MG63 (cell line): ENCODE measurements around the gene RANBP1. TPM values are rescaled to one million over a fixed set of nuclear protein-coding genes. Genes with fewer than 3 reads are reported as not detected.

Source experiments
- DNase-seq: peaks from one replicate; pipeline ENCODE4 v3.0.0-alpha.2; 2020
- H3K27me3 ChIP-seq: fragments of 250-450 bp; sonication (Bioruptor Pico); 2 replicates; pipeline ENCODE4 v1.5.1; 2020; ENCODE audit warnings: mild to moderate bottlenecking, moderate library complexity
- H3K36me3 ChIP-seq: fragments of 250-450 bp; sonication (Bioruptor Pico); 2 replicates; pipeline ENCODE4 v1.5.1; 2020; ENCODE audit warnings: mild to moderate bottlenecking, moderate library complexity
- H3K4me3 ChIP-seq: fragments of 250-450 bp; sonication (Bioruptor Pico); 2 replicates; pipeline ENCODE4 v1.5.1; 2020; ENCODE audit warnings: mild to moderate bottlenecking, moderate library complexity
- H3K9me3 ChIP-seq: fragments of 250-450 bp; sonication (Bioruptor Pico); 2 replicates; pipeline ENCODE4 v1.5.1; 2020; ENCODE audit warnings: mild to moderate bottlenecking, moderate library complexity
- total RNA-seq: library from RNA; depleted of rRNA; stranded (reverse); fragments of >200 nt; shearing (Covaris generic); gene quantifications from 2 replicates; pipeline ENCODE4 v1.2.3, GENCODE V29; 2014; ENCODE audit warnings: low replicate concordance

Gene RANBP1
- total RNA-seq, 1 experiment from 2014 or later, result 841 TPM

DNA sequence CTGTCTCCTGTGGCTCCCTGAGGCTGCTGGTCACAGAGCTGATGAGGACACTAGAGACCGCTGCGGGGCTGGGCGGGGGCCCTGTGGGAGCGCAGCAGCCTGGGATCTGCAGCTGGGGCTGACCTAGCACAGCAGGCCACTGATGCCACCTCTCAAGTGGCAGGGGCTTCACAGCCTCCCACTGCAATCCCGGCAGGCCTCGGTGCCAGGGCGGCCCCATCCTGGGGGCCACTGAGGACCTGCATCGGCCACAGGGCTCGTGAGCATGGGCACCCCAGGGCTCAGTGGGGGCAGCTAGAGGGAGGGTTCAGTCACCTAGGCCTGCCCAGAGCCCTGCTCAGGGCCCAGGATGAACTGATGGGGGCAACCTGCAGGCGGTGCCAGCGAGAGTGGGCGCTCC is 49.5 kb downstream of the RANBP1 start:
- Histone ChIP-seq H3K4me3 (no peak overlapping the region), H3K36me3 (no peaks in the 10 kb centered on the region), H3K27me3 (no peaks in the 10 kb centered on the region), H3K9me3 (no peaks in the 10 kb centered on the region)
- DNase-seq, result no peak

DNA sequence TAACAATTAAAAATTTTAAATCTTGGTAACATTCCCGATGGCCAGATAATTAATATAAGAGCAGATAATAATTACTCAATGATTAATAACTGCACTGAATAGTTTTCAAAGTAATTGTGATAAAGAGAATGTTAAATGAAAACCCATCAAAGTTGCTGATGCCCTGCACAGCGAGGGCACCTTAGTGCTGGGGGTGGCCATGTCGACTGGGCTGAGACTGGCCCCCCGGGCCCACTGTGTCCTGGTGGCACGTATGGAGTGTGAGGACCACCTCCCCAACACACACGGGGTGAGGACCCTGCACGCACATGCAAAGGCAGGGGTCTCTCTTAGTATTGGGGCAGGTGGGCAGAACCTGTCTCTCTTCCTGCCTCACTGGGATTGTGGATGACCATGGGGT is 50.0 kb downstream of the RANBP1 start:
- Histone ChIP-seq H3K27me3 (no peaks in the 10 kb centered on the region), H3K4me3 (no peak overlapping the region), H3K9me3 (no peaks in the 10 kb centered on the region), H3K36me3 (no peaks in the 10 kb centered on the region)
- DNase-seq, result no peak

DNA sequence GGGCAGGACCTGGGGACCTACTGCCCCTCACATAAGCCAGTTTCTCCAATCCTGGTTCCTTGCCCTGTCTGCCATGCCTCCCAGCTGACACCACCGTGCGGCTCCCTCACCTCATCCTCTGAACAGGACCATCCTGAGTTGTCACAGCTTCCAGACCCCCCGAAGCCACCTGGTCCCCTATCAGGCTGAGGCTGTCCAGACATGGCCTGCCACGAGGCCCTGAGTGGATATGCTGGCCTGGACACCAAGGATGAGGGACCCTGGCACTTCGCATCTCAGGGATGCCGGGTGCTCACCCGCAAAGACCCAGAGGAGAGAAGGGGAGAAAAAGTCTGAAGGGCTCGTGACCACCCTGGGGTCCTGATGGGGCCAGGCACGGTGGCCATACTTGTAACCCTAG is 50.8 kb downstream of the RANBP1 start:
- Histone ChIP-seq H3K9me3 (no peaks in the 10 kb centered on the region), H3K27me3 (no peaks in the 10 kb centered on the region), H3K4me3 (no peak overlapping the region), H3K36me3 (no peaks in the 10 kb centered on the region)
- no peak for DNase-seq

DNA sequence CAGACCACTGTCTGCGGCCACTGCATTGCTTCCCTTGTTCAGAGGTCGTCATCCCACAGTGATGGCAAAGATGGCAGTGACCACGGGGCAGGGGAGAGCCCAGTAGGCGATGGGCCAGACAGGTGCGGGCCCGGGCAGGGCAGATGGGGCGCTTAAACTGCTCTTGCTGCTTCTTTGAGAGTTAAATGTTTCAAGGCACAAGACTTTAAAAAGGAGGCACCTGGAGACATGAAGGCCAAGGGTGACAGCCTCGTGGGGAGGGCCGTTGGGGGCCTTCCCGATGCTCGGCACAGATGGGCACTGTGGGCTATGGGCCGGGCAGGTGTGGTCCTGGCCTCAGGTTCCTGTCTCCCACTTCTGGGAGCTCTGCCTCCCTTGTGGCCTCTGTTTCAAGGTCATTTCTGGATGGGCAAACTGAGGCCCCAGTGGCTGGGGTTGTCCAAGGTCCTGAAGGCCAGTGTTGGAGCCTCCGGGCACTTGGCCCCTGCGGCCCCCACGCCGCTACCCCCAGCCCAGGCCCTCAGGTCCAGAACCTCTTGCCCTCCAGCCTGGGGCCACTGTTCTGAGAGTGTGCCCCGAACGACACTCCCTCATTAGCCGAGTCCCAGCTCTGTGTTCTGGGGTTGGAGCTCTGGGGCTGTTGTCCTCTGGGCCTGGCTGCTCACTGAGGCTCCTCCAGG is 51.9 kb downstream of the RANBP1 start:
- DNase-seq, result no peak

DNA sequence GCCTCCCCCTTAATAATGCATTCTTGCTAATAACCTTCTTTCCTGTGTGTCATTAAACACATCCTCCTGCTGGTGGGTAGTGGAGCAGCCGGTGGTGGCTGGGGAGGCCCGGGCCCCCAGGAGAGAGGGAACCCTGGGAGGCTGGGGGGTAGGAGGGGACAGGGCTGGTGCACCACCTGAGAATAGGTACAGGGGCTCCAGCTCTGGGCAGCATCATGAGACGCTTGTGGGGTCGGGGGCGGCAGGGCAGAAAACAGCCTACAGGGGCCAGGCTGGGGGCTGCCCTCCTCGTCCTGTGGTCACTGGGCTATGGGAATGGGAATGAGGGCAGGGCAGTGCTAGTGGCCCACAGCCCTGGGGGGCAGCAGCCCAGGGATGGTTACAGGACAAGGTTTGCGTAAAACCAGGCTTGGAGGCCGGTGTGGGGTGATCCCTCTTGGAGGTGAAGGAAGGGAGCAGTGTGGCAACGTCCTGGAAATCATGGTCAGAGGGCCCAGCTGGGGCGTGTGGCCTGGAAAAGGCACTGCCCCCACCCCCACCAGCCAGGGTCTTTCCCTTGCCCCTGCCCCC is 53.4 kb downstream of the RANBP1 start:
- no peaks in the 10 kb centered on the region for H3K27me3 ChIP-seq
- H3K4me3 ChIP-seq, result no peak overlapping the region
- no peaks in the 10 kb centered on the region for H3K36me3 ChIP-seq
- H3K9me3 ChIP-seq, result no peaks in the 10 kb centered on the region
- DNase-seq, result no peak

More for the DNA sequence above, 51.9 kb downstream of the RANBP1 start:
- Histone ChIP-seq H3K27me3 (no peaks in the 10 kb centered on the region), H3K36me3 (no peaks in the 10 kb centered on the region), H3K4me3 (no peak overlapping the region), H3K9me3 (no peaks in the 10 kb centered on the region)

DNA sequence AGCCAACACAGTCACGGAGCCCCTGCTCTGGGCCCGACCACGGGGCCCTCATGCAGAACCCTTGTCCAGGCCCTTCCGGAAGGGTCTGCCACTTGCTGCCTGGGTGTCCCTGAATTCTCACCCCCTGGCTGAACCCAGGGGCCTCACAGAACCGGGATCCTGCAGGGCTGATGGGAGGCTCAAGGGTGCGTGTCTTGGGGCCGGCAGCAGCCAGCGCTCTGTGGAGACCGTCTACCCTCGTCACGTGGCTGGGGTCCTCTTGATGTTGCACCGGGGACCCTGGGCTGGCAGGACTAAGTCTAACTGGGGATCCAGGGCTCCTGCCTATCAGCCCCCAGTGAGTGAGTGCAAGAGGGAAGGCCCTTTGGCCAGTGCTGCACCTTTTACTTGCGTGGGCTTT is 54.3 kb downstream of the RANBP1 start:
- H3K9me3 ChIP-seq, result no peaks in the 10 kb centered on the region
- H3K27me3 ChIP-seq, result no peaks in the 10 kb centered on the region
- DNase-seq, result no peak
- no peak overlapping the region for H3K4me3 ChIP-seq
- H3K36me3 ChIP-seq, result no peaks in the 10 kb centered on the region

DNA sequence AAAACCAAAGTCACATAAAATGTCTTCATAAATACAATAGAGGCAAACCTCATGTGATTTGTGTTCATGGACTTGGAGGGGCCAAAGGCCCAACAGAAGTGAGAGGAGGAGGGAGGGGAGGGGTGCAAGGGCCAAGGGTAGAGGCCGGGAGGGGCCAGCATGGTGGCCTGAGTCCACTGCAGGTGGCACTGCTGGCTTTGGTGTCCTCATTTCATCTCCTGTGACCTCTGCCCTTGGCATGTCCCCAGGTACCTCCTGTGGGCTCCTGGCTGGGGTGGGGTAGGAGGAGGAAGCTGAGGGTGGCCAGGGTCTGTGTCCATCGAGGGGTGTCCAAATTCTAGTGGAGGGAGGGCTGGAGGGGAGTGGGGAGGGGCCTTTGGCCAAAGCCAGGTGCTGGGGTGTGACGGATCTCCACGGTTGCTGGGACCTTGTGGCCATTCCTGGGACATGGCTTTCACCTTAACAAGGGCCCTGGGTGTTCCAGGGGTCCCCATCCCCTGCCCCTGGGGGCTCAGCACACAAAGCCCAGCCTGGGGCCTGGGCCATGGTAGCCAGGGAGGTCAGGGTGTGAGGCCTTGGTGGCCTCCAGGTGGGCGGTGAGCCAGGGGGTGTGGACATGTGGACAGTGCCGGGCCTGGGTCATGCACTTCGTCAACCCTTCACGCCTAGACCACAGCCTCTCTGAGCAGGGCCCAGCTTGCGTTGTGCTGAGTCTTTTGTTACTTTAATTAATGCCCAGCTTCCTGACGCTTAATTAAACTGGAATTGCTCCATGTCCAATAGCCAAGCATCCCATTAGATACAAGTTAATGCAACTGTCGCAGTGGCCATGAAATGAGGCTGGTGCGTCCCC is 55.6 kb downstream of the RANBP1 start:
- Histone ChIP-seq H3K9me3 (no peaks in the 10 kb centered on the region), H3K4me3 (no peak overlapping the region), H3K36me3 (no peaks in the 10 kb centered on the region), H3K27me3 (no peaks in the 10 kb centered on the region)
- DNase-seq, result no peak

DNA sequence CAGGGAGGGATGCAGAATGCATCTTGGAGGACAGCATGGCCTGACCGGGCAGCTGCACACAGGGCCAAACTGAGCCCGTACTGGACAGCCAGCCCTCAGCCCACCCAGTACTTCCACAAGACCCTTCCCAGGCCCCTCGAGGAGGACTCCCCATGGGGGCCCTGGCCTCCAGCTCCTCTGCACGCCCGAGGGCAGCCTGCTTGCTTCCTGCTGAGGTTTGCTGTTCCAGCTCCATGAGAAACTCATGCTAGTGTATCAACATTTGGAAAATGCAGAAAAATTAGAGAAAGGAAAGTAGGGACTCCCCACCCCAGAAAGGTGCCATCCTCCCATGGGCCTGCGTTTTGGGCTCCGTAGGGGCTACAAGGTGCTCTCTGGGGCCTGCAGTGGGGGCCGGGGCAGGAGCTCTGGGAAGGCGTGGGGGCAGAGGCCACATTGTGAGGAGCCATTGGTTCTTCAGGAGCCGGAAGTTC is 56.3 kb downstream of the RANBP1 start:
- no peaks in the 10 kb centered on the region for H3K36me3 ChIP-seq
- H3K4me3 ChIP-seq, result no peak overlapping the region
- no peaks in the 10 kb centered on the region for H3K27me3 ChIP-seq
- no peak for DNase-seq
- H3K9me3 ChIP-seq, result no peaks in the 10 kb centered on the region

DNA sequence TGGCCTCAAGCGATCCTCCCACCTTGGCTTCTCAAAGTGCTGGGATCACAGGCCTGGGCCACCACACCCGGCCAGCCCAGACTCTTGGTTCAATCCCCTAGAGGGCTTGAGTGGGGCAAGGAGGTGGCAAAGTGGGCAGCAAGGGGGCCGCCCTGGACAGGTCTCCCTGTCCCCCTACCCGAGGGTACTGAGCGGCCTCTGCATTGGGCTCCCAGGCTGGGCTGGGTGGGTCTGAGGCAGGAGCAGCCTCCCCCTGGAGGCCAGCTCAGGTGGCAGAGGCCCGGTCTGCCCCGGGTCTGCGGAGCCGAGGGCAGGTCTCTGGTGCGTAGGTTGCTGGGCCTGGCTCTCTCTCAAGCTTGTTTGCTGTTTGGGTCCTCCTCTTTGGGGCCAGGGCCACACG is 57.3 kb downstream of the RANBP1 start:
- no peaks in the 10 kb centered on the region for H3K36me3 ChIP-seq
- H3K9me3 ChIP-seq, result no peaks in the 10 kb centered on the region
- H3K4me3 ChIP-seq, result no peak overlapping the region

DNA sequence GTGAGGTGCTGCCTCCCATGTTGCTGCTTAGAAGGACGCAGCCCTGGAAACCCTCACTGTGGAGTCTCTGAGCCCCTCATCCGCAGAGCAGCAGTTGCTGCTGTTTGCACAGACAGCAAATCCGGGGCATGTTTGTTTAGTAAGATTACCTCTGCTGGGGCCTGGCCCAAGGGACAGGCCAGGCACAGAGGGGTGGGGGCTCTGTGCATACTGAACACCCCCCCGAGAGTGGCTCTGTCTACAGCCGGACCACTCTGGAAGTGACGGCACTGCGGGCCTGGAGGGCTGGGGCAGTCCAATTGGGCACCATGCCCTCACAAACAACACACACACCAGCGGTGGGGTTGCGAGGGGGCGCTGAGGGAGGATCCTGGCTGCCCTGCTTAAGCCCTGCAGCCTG is 57.9 kb downstream of the RANBP1 start:
- Histone ChIP-seq H3K4me3 (no peak overlapping the region), H3K27me3 (no peaks in the 10 kb centered on the region), H3K9me3 (no peaks in the 10 kb centered on the region), H3K36me3 (no peaks in the 10 kb centered on the region)
- DNase-seq, result no peak

More for the DNA sequence above, 57.3 kb downstream of the RANBP1 start:
- no peak for DNase-seq
- H3K27me3 ChIP-seq, result no peaks in the 10 kb centered on the region

DNA sequence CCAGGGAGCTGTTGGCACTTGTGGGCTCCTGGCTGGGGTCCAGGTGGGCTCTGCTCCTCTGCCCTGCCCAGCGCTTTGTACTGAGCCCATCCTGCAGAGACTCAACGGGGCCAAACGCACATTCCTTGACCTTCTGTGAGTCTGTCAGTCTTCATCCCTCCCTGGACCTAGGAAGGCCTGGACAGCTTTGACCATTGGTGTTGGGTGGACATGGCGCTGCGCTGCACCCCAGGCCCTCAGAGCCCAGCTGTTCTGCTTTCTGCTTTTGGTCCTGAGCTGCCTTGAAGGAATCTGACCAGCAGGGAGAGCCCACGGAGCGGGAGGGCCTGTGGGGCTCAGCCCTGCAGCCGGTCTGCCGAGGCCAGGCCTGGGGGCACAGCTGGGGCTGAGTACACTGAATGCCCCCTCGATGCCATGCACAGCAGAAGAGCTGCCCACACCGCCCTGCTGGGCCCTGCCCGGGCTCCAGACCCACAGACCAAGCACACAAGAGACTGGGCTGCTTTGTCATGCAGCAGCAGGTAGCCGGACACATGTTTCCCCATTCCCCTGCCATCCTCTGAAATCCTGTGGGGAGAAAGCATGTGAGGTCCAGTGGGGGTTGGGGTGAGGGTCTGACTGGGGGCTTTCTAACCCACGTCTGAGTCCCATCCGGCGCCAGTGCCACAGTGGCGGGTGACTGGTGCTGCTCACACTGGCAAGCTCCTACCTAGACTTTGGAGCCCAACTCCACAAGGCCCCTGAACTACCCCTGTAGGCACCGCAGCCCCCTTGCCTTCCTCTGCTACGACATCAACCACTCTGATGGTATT is 59.1 kb downstream of the RANBP1 start:
- no peaks in the 10 kb centered on the region for H3K27me3 ChIP-seq
- H3K36me3 ChIP-seq, result no peaks in the 10 kb centered on the region
- no peaks in the 10 kb centered on the region for H3K9me3 ChIP-seq
- H3K4me3 ChIP-seq, result no peak overlapping the region
- no peak for DNase-seq

DNA sequence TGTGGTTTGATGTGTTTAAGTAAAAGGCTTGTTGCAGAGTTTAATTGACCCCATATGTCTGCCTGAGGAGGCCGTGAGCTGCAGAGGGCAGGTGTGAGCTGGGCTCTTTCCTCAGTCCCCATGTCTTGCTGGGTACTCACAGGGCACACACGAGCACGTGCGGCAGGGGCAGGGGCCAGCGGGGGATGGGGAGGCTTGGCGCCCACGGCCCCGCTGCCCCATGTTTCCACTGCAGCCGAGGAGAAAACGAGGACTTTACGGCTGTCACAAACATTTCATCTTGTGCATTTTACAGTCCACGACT is 59.6 kb downstream of the RANBP1 start:
- Histone ChIP-seq H3K27me3 (no peaks in the 10 kb centered on the region), H3K4me3 (no peak overlapping the region), H3K9me3 (no peaks in the 10 kb centered on the region), H3K36me3 (no peaks in the 10 kb centered on the region)
- DNase-seq, result no peak

DNA sequence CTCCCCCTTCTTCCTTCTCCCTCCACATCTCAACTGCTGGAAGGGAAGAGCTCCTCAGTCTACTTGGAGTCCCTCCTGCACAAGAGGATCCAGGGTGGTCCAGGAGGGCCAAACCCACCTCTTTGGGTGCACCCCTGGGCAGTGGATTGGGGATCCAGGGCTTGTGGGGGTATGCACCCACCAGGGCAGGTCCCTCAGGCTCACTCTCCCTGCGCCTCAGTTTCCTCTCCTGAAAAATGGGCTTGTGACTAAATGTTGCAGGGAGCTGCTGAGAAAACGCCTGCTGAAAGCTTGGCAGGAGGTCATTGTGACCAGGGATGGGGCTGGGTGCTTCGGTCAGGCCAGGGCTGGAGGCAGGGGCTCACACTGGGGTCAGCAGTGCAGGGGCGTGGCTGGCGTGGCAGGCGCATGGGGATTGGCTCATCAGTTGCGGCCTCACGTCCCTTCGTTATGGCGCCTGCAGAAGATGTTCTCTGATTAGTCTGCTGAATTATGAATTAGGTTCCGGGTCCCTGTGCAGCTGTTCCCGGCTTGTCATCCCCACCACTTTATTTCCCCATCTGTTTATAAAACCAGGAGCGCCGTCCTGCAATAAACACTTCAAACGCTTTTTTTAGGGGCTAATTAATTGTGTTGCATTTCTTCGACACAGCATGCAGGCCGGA is 60.6 kb downstream of the RANBP1 start:
- H3K27me3 ChIP-seq, result no peaks in the 10 kb centered on the region
- H3K9me3 ChIP-seq, result no peaks in the 10 kb centered on the region
- H3K36me3 ChIP-seq, result no peaks in the 10 kb centered on the region
- no peak overlapping the region for H3K4me3 ChIP-seq
- no peak for DNase-seq
